H9 (cell line): ENCODE data around the gene RALGAPA2. TPM values are rescaled to one million over a fixed set of nuclear protein-coding genes. Genes with fewer than 3 reads are reported as not detected.
A peak's percentile ranks its signal among the peaks of the same experiment; 100 is the strongest.

Experiments used
- DNase-seq: peaks from one replicate; pipeline ENCODE4 v3.0.0-alpha.2; 2017
- H2AFZ ChIP-seq: one replicate; pipeline ENCODE4 v1.6.1; 2013; ENCODE audit warnings: mild to moderate bottlenecking, low read length, control low read depth, moderate library complexity
- H2AK5ac ChIP-seq: 2 replicates; pipeline ENCODE4 v1.6.1; 2013; ENCODE audit warnings: low read length, control low read depth, mixed read lengths; ENCODE audit not compliant: insufficient read length
- H2BK120ac ChIP-seq: one replicate; pipeline ENCODE4 v1.6.1; 2013; ENCODE audit warnings: low read depth, mild to moderate bottlenecking, low read length, control low read depth, inconsistent platforms; ENCODE audit not compliant: poor library complexity, severe bottlenecking
- H2BK12ac ChIP-seq: 2 replicates; pipeline ENCODE4 v1.6.1; 2013; ENCODE audit warnings: low read length, control low read depth, mixed read lengths, low read depth; ENCODE audit not compliant: insufficient read length
- H2BK15ac ChIP-seq: 2 replicates; pipeline ENCODE4 v1.6.1; 2013; ENCODE audit warnings: low read depth, low read length, control low read depth
- H2BK20ac ChIP-seq: one replicate; pipeline ENCODE4 v1.6.1; 2013; ENCODE audit warnings: low read depth, mild to moderate bottlenecking, low read length, control low read depth, inconsistent platforms; ENCODE audit not compliant: poor library complexity, severe bottlenecking
- H2BK5ac ChIP-seq: 2 replicates; pipeline ENCODE4 v1.6.1; 2013; ENCODE audit warnings: low read length, control low read depth, mixed read lengths; ENCODE audit not compliant: insufficient read length
- H3K14ac ChIP-seq: 2 replicates; pipeline ENCODE4 v1.6.1; 2013; ENCODE audit warnings: low read length, control low read depth; ENCODE audit not compliant: insufficient read depth
- H3K18ac ChIP-seq: 2 replicates; pipeline ENCODE4 v1.6.1; 2013; ENCODE audit warnings: low read depth, mild to moderate bottlenecking, mixed read lengths, low read length, control low read depth; ENCODE audit not compliant: insufficient read length
- H3K23ac ChIP-seq: 2 replicates; pipeline ENCODE4 v1.6.1; 2013; ENCODE audit warnings: low read length, control low read depth, mixed read lengths, low read depth; ENCODE audit not compliant: insufficient read length
- H3K23me2 ChIP-seq: 2 replicates; pipeline ENCODE4 v1.6.1; 2013; ENCODE audit warnings: low read depth, mild to moderate bottlenecking, mixed read lengths, low read length, control low read depth; ENCODE audit not compliant: insufficient read length, poor library complexity, severe bottlenecking
- H3K27ac ChIP-seq: 2 replicates; pipeline ENCODE4 v1.5.1; 2013; ENCODE audit warnings: low read length, control low read depth, mixed read lengths, low read depth; ENCODE audit not compliant: insufficient read length
- H3K27me3 ChIP-seq: 2 replicates; pipeline ENCODE4 v1.6.1; 2013; ENCODE audit warnings: low read length, control low read depth, inconsistent platforms; ENCODE audit not compliant: insufficient read depth
- H3K4ac ChIP-seq: 2 replicates; pipeline ENCODE4 v1.6.1; 2013; ENCODE audit warnings: low read depth, mild to moderate bottlenecking, control low read depth, inconsistent platforms, low read length, moderate library complexity
- H3K4me1 ChIP-seq: 2 replicates; pipeline ENCODE4 v1.6.1; 2013; ENCODE audit warnings: low read length, control low read depth, inconsistent platforms; ENCODE audit not compliant: insufficient read depth
- H3K4me2 ChIP-seq: 2 replicates; pipeline ENCODE4 v1.6.1; 2013; ENCODE audit warnings: low read length, control low read depth, mixed read lengths; ENCODE audit not compliant: insufficient read length, insufficient read depth
- H3K56ac ChIP-seq: 2 replicates; pipeline ENCODE4 v1.6.1; 2013; ENCODE audit warnings: low read depth, mild to moderate bottlenecking, mixed read lengths, low read length, control low read depth; ENCODE audit not compliant: insufficient read length
- H3K79me1 ChIP-seq: 2 replicates; pipeline ENCODE4 v1.6.1; 2013; ENCODE audit warnings: low read depth, mild to moderate bottlenecking, moderate library complexity, low read length, control low read depth, inconsistent platforms; ENCODE audit not compliant: insufficient read depth, poor library complexity, severe bottlenecking
- H3K79me2 ChIP-seq: 2 replicates; pipeline ENCODE4 v1.6.1; 2013; ENCODE audit warnings: low read length, control low read depth, inconsistent platforms; ENCODE audit not compliant: insufficient read depth
- H3K9ac ChIP-seq: 2 replicates; pipeline ENCODE4 v1.6.1; 2013; ENCODE audit warnings: low read length, control low read depth, mixed read lengths; ENCODE audit not compliant: insufficient read length; ENCODE audit errors: extremely low read depth
- H3K9me3 ChIP-seq: one replicate; pipeline ENCODE4 v1.6.1; 2013; ENCODE audit warnings: low read depth, low read length, inconsistent platforms; ENCODE audit not compliant: control insufficient read depth
- H3T11ph ChIP-seq: one replicate; pipeline ENCODE4 v1.6.1; 2013; ENCODE audit warnings: mild to moderate bottlenecking, low read length, control low read depth, inconsistent platforms
- H4K20me1 ChIP-seq: one replicate; pipeline ENCODE4 v1.6.1; 2013; ENCODE audit not compliant: control insufficient read depth, insufficient read length, insufficient read depth
- H4K5ac ChIP-seq: 2 replicates; pipeline ENCODE4 v1.6.1; 2013; ENCODE audit warnings: low read depth, mild to moderate bottlenecking, mixed read lengths, low read length, control low read depth; ENCODE audit not compliant: insufficient read length
- H4K8ac ChIP-seq: replicated peaks from 2 replicates; pipeline ENCODE4 v1.6.1; 2013; ENCODE audit warnings: low read length, control low read depth, mixed read lengths, low read depth; ENCODE audit not compliant: insufficient read length
- H4K91ac ChIP-seq: 2 replicates; pipeline ENCODE4 v1.6.1; 2013; ENCODE audit warnings: low read depth, mild to moderate bottlenecking, moderate library complexity, mixed read lengths, low read length, control low read depth; ENCODE audit not compliant: insufficient read length
- H3K27ac Mint-ChIP-seq, 3 experiments: 2 replicates in 2 of 3; 3 replicates in 1 of 3; pipeline ENCODE4 v1.8.0; 2020 to 2021; ENCODE audit warnings: mixed read lengths in 3 of 3, mild to moderate bottlenecking in 1 of 3, moderate library complexity in 1 of 3
- H3K27me3 Mint-ChIP-seq: 2 replicates; pipeline ENCODE4 v1.8.0; 2021; ENCODE audit warnings: low read depth, mild to moderate bottlenecking, moderate library complexity, mixed read lengths
- H3K36me3 Mint-ChIP-seq, 3 experiments: 2 replicates in 2 of 3; 3 replicates in 1 of 3; pipeline ENCODE4 v1.8.0; 2020 to 2021; ENCODE audit warnings: low read depth in 3 of 3, mixed read lengths in 3 of 3; ENCODE audit not compliant: insufficient read depth in 1 of 3
- H3K4me1 Mint-ChIP-seq, 2 experiments: 2 replicates each; pipeline ENCODE4 v1.8.0; 2020; ENCODE audit warnings: mixed read lengths in 2 of 2
- H3K4me3 Mint-ChIP-seq, 2 experiments: 2 replicates in 1 of 2; 3 replicates in 1 of 2; pipeline ENCODE4 v1.8.0; 2020 to 2021; ENCODE audit warnings: mild to moderate bottlenecking in 2 of 2, mixed read lengths in 2 of 2, moderate library complexity in 1 of 2
- H3K9me3 Mint-ChIP-seq, 2 experiments: 2 replicates in 1 of 2; 3 replicates in 1 of 2; pipeline ENCODE4 v1.8.0; 2020; ENCODE audit warnings: mild to moderate bottlenecking in 2 of 2, mixed read lengths in 2 of 2, moderate library complexity in 1 of 2
- CTCF ChIP-seq: fragments of 200-600 bp; sonication (generic); conservative IDR thresholded peaks from 3 replicates; pipeline ENCODE4 v1.8.0; 2021; ENCODE audit warnings: antibody characterized with exemption, mild to moderate bottlenecking
- WGBS: extraction: QIAGEN DNeasy Blood & Tissue Kit; methylation state at CpG from one replicate; pipeline ENCODE4 v1.1.7; 2013; ENCODE audit warnings: missing lambda C conversion rate, low lambda C conversion rate, mixed read lengths; ENCODE audit not compliant: insufficient read length; ENCODE audit errors: extremely low coverage; 5-methylcytosine and 5-hydroxymethylcytosine counted together
- total RNA-seq: library from RNA; stranded (reverse); gene quantifications from 2 replicates; pipeline ENCODE4 v1.2.1, GENCODE V29; 2021

The RALGAPA2 gene
- total RNA-seq, 1 experiment from 2014 or later = 16.6 TPM

DNA sequence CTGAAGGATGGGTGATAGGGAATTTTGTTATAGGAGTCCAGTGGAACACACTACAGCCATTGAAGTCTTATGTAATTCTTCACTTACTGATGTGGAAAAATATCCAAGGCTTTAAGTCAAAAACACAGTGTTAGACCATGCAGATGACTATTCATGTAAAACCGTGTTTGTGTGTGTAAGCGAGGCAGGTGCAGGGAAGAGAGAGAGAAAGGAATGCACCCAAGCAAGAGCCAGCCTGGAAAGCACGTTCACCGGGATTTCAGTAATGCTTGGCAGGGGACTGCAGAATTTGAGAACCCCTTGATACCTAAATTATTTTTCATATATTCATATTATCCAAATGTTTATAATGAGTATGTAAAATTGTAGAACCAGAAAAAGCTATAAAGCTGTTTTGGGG lies 17.9 kb downstream of the RALGAPA2 start:
- no peak overlapping the region for H3K56ac ChIP-seq
- TF ChIP-seq CTCF = no peak

More for the DNA sequence above, 17.9 kb downstream of the RALGAPA2 start:
- H3K4ac ChIP-seq = no peak overlapping the region
- H2BK15ac ChIP-seq = no peak overlapping the region
- no peaks in the 10 kb centered on the region for H3K79me2 ChIP-seq
- H4K20me1 ChIP-seq = peaks cover 2% of the 10 kb centered on the region
- no peak overlapping the region for H2BK20ac ChIP-seq
- H4K5ac ChIP-seq = no peak overlapping the region
- no peak overlapping the region for H3K18ac ChIP-seq
- no peaks in the 10 kb centered on the region for H3K27me3 ChIP-seq
- no peak overlapping the region for H4K91ac ChIP-seq
- no peak overlapping the region for H3K4me2 ChIP-seq
- no CpG with 5 or more reads among the region's 4 CpGs for WGBS
- Mint-ChIP-seq H3K9me3 (no peaks in the 10 kb centered on the region), H3K4me1 (peaks cover 3 to 7% of the 10 kb centered on the region in 2 experiments; a peak in 3 of 4 replicates), H3K27ac (0 out of 7 replicates have a peak overlapping the region, but pooled peaks of 1 of the 3 experiments have one; percentile 21), H3K36me3 (no peaks in the 10 kb centered on the region), H3K27me3 (no peaks in the 10 kb centered on the region), H3K4me3 (no peak overlapping the region)
- no peak overlapping the region for H2BK12ac ChIP-seq
- no peak overlapping the region for H3K14ac ChIP-seq
- H3T11ph ChIP-seq = no peak overlapping the region
- no peak overlapping the region for H4K8ac ChIP-seq
- H2AFZ ChIP-seq = no peak overlapping the region
- H2BK120ac ChIP-seq = no peak overlapping the region
- H3K4me1 ChIP-seq = no peaks in the 10 kb centered on the region
- H3K27ac ChIP-seq = no peak overlapping the region
- H3K23me2 ChIP-seq = no peaks in the 10 kb centered on the region
- no peak for DNase-seq
- H3K9me3 ChIP-seq = no peaks in the 10 kb centered on the region
- no peak overlapping the region for H2BK5ac ChIP-seq
- peak overlapping the region; percentile 52 for H3K23ac ChIP-seq
- no peak overlapping the region for H3K9ac ChIP-seq
- peaks cover 3% of the 10 kb centered on the region for H3K79me1 ChIP-seq
- H2AK5ac ChIP-seq = no peak overlapping the region
